ENCODE data around the gene DKKL1.
"Not testable (repeated sequence)": the region's sequence is repeated elsewhere in the genome, so short reads cannot be mapped to it uniquely, and the experiment has no call there.

DKKL1 gene

GRCh38 chr19:49363268-49364082 lies at the start of gene DKKL1:
DKKL1 (plus strand) TSS chr19:49363877; CDS start chr19:49363999, 122 bp downstream.
- Histone ChIP-seq H3K27ac (peak within 1 kb of the TSS; percentile 98), H3K4me3 (peak within 1 kb of the TSS; percentile 98), H3K36me3 (ENCODE audit: insufficient read depth, low read length) (peaks cover 18% of the 10 kb centered on the region), H3K9me3 (ENCODE audit: low read depth, low read length) (no peaks in the 10 kb centered on the region), H3K9ac (ENCODE audit: insufficient read length) (peak within 1 kb of the TSS; percentile 99)
- DNase-seq (ENCODE audit: low read depth, low spot score), result peak; percentile 94
- TF ChIP-seq FOXP2 (optimal IDR thresholded peaks at IDR 0.05; ENCODE audit: control extremely low read depth, extremely low read length, insufficient read depth) (peak; percentile 16), POLR2AphosphoS5 (IDR thresholded peaks at IDR 0.05; ENCODE audit: borderline replicate concordance, low read depth, low read length) (peak; percentile 81), EZH2 (IDR thresholded peaks at IDR 0.05) (no peak)

DNA sequence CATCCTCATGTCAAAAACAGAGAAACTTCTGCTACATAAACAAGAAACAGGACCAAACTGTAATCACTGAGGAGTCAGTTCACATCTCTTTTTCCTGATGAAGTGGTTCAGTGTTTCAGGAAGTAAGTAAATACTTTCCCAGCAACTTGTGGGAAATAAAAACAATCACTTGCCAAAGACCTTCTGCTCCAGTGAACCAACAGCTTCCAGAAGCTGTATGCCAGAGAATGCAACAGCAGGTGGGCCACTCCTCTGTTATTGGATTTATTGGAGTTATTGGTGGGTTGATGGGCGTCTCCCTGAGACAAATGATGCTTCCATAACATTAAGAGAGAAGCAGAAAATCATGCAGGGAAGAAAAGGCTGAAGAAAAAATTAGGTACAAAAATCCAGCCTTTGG lies 48.6 kb upstream of the DKKL1 start:
- H3K4me3 ChIP-seq, result no peak overlapping the region
- no peaks in the 10 kb centered on the region for H3K9me3 ChIP-seq (ENCODE audit: low read depth, low read length)
- no peak for DNase-seq (ENCODE audit: low read depth, low spot score)
- TF ChIP-seq POLR2AphosphoS5 (IDR thresholded peaks at IDR 0.05; ENCODE audit: borderline replicate concordance, low read depth, low read length) (no peak), FOXP2 (optimal IDR thresholded peaks at IDR 0.05; ENCODE audit: control extremely low read depth, extremely low read length, insufficient read depth) (no peak), EZH2 (IDR thresholded peaks at IDR 0.05) (no peak)
- H3K9ac ChIP-seq (ENCODE audit: insufficient read length), result no peak overlapping the region
- H3K27ac ChIP-seq, result no peak overlapping the region
- peaks cover 27% of the 10 kb centered on the region for H3K36me3 ChIP-seq (ENCODE audit: insufficient read depth, low read length)

- no peak for DNase-seq (ENCODE audit: low read depth, low spot score)
- Histone ChIP-seq H3K27ac (no peak overlapping the region), H3K9ac (ENCODE audit: insufficient read length) (no peak overlapping the region), H3K36me3 (ENCODE audit: insufficient read depth, low read length) (peaks cover 19% of the 10 kb centered on the region), H3K9me3 (ENCODE audit: low read depth, low read length) (no peaks in the 10 kb centered on the region), H3K4me3 (no peak overlapping the region)
- TF ChIP-seq POLR2AphosphoS5 (IDR thresholded peaks at IDR 0.05; ENCODE audit: borderline replicate concordance, low read depth, low read length) (no peak), EZH2 (IDR thresholded peaks at IDR 0.05) (no peak), FOXP2 (optimal IDR thresholded peaks at IDR 0.05; ENCODE audit: control extremely low read depth, extremely low read length, insufficient read depth) (no peak)
These were observed 47.4 kb upstream of the DKKL1 start for GRCh38 chr19:49316284-49316683.

DNA sequence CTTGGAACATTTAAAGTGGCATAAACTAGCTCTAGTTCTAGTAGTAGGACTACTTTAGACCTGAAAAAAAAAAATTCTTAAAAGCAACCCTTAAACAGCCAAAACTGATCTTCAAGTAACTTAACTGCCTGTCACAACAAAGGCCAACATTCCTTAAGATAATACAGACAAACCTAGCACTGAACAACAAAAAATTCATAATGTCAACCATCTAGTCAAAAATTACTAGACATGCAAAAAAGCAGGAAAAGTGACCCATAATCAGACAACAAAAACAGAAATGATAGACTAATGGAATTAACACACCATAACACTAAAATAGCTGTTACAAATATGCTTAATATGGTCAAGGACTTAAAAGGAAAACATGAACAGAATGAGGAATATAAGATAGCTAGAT lies 45.4 kb upstream of the DKKL1 start:
- no peak overlapping the region for H3K9ac ChIP-seq (ENCODE audit: insufficient read length)
- DNase-seq (ENCODE audit: low read depth, low spot score), result no peak
- H3K4me3 ChIP-seq, result no peak overlapping the region
- no peak overlapping the region for H3K27ac ChIP-seq
- H3K36me3 ChIP-seq (ENCODE audit: insufficient read depth, low read length), result peaks cover 32% of the 10 kb centered on the region
- TF ChIP-seq EZH2 (IDR thresholded peaks at IDR 0.05) (no peak), POLR2AphosphoS5 (IDR thresholded peaks at IDR 0.05; ENCODE audit: borderline replicate concordance, low read depth, low read length) (no peak), FOXP2 (optimal IDR thresholded peaks at IDR 0.05; ENCODE audit: control extremely low read depth, extremely low read length, insufficient read depth) (no peak)
- 0 out of 2 replicates have a peak, but pooled peaks cover 5% of the 10 kb centered on the region for H3K9me3 ChIP-seq (ENCODE audit: low read depth, low read length)

DNA sequence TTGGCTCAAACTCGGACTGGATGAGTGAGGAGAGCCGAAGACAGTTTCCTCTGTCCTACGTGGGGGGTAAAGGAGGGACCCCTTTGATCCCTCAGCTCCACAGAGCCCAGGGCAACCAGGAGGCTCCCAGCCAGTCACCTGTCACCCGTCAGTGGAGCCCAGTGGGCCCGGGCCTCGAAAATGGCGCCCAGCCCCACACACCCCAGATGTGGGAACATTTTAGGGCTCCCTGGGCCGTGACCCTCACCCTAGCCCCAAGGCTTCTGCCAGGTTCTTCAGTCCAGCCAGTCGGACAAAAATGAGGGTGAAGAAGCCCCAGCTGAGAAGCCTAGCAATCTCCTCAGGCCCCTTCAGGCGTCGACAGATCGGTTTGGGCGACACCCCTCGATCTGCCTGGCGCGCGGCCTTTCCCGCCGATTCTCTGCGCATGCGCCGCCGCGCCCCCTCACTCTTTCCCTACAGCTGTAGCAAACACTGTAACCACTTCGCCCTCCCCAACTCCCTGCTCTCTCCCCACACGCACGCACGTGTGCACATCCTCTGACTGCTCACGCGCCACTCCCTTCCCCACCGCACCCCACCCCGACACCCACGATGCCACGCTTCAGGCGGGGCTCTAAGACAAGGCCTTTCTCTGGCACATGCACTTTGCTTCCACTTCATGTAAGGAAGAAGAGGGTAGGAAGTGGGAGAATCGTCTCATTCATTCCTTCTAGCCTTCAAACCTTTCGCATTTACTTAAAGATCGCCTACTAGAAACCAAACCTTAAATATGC lies 38.7 kb upstream of the DKKL1 start, which contains the start of gene SLC6A16:
SLC6A16 (minus strand) TSS at position 391 of the 776 bp plus-strand sequence. CDS start 13,844 bp downstream, outside the sequence.
- TF ChIP-seq FOXP2 (optimal IDR thresholded peaks at IDR 0.05; ENCODE audit: control extremely low read depth, extremely low read length, insufficient read depth), result no peak
- TF ChIP-seq POLR2AphosphoS5 (IDR thresholded peaks at IDR 0.05; ENCODE audit: borderline replicate concordance, low read depth, low read length), result no peak
- TF ChIP-seq EZH2 (IDR thresholded peaks at IDR 0.05), result no peak
- Histone ChIP-seq H3K36me3 (ENCODE audit: insufficient read depth, low read length) (peaks cover 18% of the 10 kb centered on the region), H3K27ac (no peak within 1 kb of the TSS), H3K9me3 (ENCODE audit: low read depth, low read length) (0 out of 2 replicates have a peak, but pooled peaks cover 5% of the 10 kb centered on the region), H3K9ac (ENCODE audit: insufficient read length) (no peak within 1 kb of the TSS), H3K4me3 (no peak within 1 kb of the TSS)
- no peak for DNase-seq (ENCODE audit: low read depth, low spot score)

DNA sequence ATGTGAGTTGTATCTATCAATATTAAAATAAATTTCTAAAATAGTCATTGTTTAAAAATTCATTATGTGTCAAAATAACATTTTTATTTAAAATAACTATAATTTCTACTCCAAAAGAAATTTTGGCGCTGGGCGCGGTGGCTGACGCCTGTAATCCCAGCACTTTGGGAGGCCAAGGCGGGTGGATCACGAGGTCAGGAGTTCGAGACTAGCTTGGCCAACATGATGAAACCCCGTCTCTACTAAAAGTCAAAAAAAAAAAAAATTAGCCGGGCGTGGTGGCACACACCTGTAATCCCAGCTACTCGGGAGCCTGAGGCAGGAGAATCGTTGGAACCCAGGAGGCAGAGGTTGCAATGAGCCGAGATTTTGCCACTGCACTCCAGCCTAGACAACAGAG lies 37.9 kb upstream of the DKKL1 start:
- not testable (repeated sequence) for H3K4me3 ChIP-seq; H3K27ac ChIP-seq; DNase-seq (ENCODE audit: low read depth, low spot score); H3K9ac ChIP-seq (ENCODE audit: insufficient read length); H3K9me3 ChIP-seq (ENCODE audit: low read depth, low read length)
- H3K36me3 ChIP-seq (ENCODE audit: insufficient read depth, low read length), result peaks cover 18% of the 10 kb centered on the region

DNA sequence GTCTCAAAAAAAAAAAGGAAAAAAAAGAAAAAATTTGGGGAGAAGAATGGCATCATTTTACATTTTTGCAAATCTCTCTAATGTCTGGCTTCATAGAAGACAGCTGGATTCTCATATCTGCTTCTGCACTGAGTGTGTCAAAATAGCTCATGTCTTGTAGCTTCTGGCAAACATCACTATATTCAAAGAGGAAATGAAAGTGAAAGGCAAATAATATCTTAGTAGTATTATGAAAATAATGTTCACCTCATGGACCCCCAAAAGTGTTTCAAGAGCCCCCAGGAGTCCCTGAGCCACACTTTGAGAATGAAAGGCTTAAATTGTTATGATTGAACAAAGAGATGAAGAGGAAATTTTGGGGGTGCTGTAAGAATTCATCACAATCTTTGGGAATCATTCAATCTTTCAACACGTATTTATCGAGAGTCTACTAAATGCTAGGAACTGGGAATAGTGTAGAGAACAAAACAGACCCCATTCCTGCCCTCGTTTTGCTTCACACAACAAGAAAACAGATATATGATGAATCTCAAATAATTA lies 37.4 kb upstream of the DKKL1 start:
- Histone ChIP-seq H3K4me3 (no peak overlapping the region), H3K36me3 (ENCODE audit: insufficient read depth, low read length) (peaks cover 18% of the 10 kb centered on the region), H3K9ac (ENCODE audit: insufficient read length) (no peak overlapping the region), H3K9me3 (ENCODE audit: low read depth, low read length) (0 out of 2 replicates have a peak, but pooled peaks cover 5% of the 10 kb centered on the region), H3K27ac (no peak overlapping the region)
- no peak for TF ChIP-seq FOXP2 (optimal IDR thresholded peaks at IDR 0.05; ENCODE audit: control extremely low read depth, extremely low read length, insufficient read depth)
- no peak for TF ChIP-seq EZH2 (IDR thresholded peaks at IDR 0.05)
- TF ChIP-seq POLR2AphosphoS5 (IDR thresholded peaks at IDR 0.05; ENCODE audit: borderline replicate concordance, low read depth, low read length), result no peak
- no peak for DNase-seq (ENCODE audit: low read depth, low spot score)

- no peak overlapping the region for H3K9ac ChIP-seq (ENCODE audit: insufficient read length)
- no peak overlapping the region for H3K4me3 ChIP-seq
- no peak for TF ChIP-seq EZH2 (IDR thresholded peaks at IDR 0.05)
- TF ChIP-seq FOXP2 (optimal IDR thresholded peaks at IDR 0.05; ENCODE audit: control extremely low read depth, extremely low read length, insufficient read depth), result no peak
- TF ChIP-seq POLR2AphosphoS5 (IDR thresholded peaks at IDR 0.05; ENCODE audit: borderline replicate concordance, low read depth, low read length), result no peak
- peaks cover 7% of the 10 kb centered on the region for H3K36me3 ChIP-seq (ENCODE audit: insufficient read depth, low read length)
- H3K27ac ChIP-seq, result no peak overlapping the region
- H3K9me3 ChIP-seq (ENCODE audit: low read depth, low read length), result 0 out of 2 replicates have a peak, but pooled peaks cover 2% of the 10 kb centered on the region
- no peak for DNase-seq (ENCODE audit: low read depth, low spot score)
These were observed 35.7 kb upstream of the DKKL1 start for GRCh38 chr19:49327878-49328544.
